ENCODE data around the gene FAS. TPM values are rescaled to one million over a fixed set of nuclear protein-coding genes. Genes with fewer than 3 reads are reported as not detected.

The FAS gene
- total RNA-seq (2022; extraction: Qiagen RNA extraction; ENCODE audit: low read depth), result 29.0 to 39.0 TPM (median 33.9 TPM) in 5 replicates

GRCh38 chr10:88990384-88991160, at the start of gene FAS:
Gene FAS, plus strand, starts transcription at chr10:88990798. Its CDS starts 79 bp downstream, at chr10:88990877.

GRCh38 chr10:88952647-88953111, 37.9 kb upstream of the FAS start, which contains the start of gene ACTA2:
Gene ACTA2, minus strand, starts transcription at chr10:88952773. Its CDS starts 3,843 bp downstream, at chr10:88948930.

Other genes with a start within 250 kb of the FAS start
- not detected in 5 replicates for gene LIPN, start 230.8 kb upstream of the FAS start, total RNA-seq (2022; extraction: Qiagen RNA extraction; ENCODE audit: low read depth)
- not detected in 5 replicates for gene LIPM, start 188.1 kb upstream of the FAS start, total RNA-seq (2022; extraction: Qiagen RNA extraction; ENCODE audit: low read depth)
- gene ANKRD22, start 139.0 kb upstream of the FAS start, total RNA-seq (2022; extraction: Qiagen RNA extraction; ENCODE audit: low read depth), result 0.28 to 0.69 TPM (median 0.31 TPM) in 5 replicates
- 28.2 to 34.8 TPM (median 32.1 TPM) in 5 replicates for gene STAMBPL1, start 110.6 kb upstream of the FAS start, total RNA-seq (2022; extraction: Qiagen RNA extraction; ENCODE audit: low read depth)
- 14.5 to 24.1 TPM (median 17.5 TPM) in 5 replicates for gene ACTA2, start 38.0 kb upstream of the FAS start, total RNA-seq (2022; extraction: Qiagen RNA extraction; ENCODE audit: low read depth)
- gene CH25H, start 216.5 kb downstream of the FAS start, total RNA-seq (2022; extraction: Qiagen RNA extraction; ENCODE audit: low read depth), result 0.15 TPM in 1 of 5 replicates, not detected in the others